CD4-positive, alpha-beta T cell (primary cell): Measurements from ENCODE around the gene PFKL. TPM values are rescaled to one million over a fixed set of nuclear protein-coding genes. Genes with fewer than 3 reads are reported as not detected.

Experiments
- ATAC-seq: fragments of 200-7000 bp; cut with Tn5 transposase; one replicate; pipeline ENCODE4 v1.10.0; 2022; ENCODE audit warnings: mild to moderate bottlenecking; ENCODE audit not compliant: poor library complexity
- CTCF ChIA-PET: fragments of 350-600 bp; sonication (Branson Sonifier 250); formaldehyde crosslinking; loops from one replicate; lab custom pipeline; 2021; ENCODE audit warnings: antibody characterized with exemption, inconsistent platforms; lab: Charles Lee
- POLR2A ChIA-PET: fragments of 350-600 bp; sonication (Branson Sonifier 250); formaldehyde crosslinking; loops from one replicate; lab custom pipeline; 2021; ENCODE audit warnings: antibody characterized with exemption, inconsistent platforms; lab: Charles Lee
- DNase-seq, 14 experiments: peaks; one replicate each; pipeline ENCODE4 v3.0.0-alpha.2; 2013 to 2020; ENCODE audit warnings: mixed read lengths in 2 of 14
- H3K27ac ChIP-seq, 2 donors: one replicate each; pipeline versions ENCODE4 v1.5.1 to v1.7.0; 2013; ENCODE audit warnings: low read length in 2 of 2, low read depth in 1 of 2, mild to moderate bottlenecking in 1 of 2
- H3K27me3 ChIP-seq, 2 experiments: 1 replicate in 1 of 2; 2 replicates in 1 of 2; pipeline versions ENCODE4 v1.6.1 to v1.7.0; 2013; ENCODE audit warnings: low read length in 2 of 2, control low read depth in 1 of 2, mild to moderate bottlenecking in 1 of 2, moderate library complexity in 1 of 2; ENCODE audit not compliant: insufficient read depth in 2 of 2, control insufficient read depth in 1 of 2
- H3K36me3 ChIP-seq: one replicate; pipeline ENCODE4 v1.6.1; 2013; ENCODE audit warnings: low read length, control low read depth; ENCODE audit not compliant: insufficient read depth
- H3K4me1 ChIP-seq: one replicate; pipeline ENCODE4 v1.6.1; 2013; ENCODE audit warnings: low read length, control low read depth; ENCODE audit not compliant: insufficient read depth
- H3K4me3 ChIP-seq: one replicate; pipeline ENCODE4 v1.5.1; 2013; ENCODE audit warnings: mild to moderate bottlenecking, low read length, moderate library complexity
- H3K9me3 ChIP-seq, 2 experiments: 1 replicate in 1 of 2; 2 replicates in 1 of 2; pipeline versions ENCODE4 v1.6.1 to v1.7.0; 2013; ENCODE audit warnings: low read length in 2 of 2, mild to moderate bottlenecking in 2 of 2, control low read depth in 1 of 2, moderate library complexity in 1 of 2; ENCODE audit not compliant: control insufficient read depth in 1 of 2, insufficient read depth in 1 of 2
- H3K27ac Mint-ChIP-seq: one replicate; pipeline ENCODE4 v1.8.0; 2020; ENCODE audit warnings: mixed read lengths
- H3K27me3 Mint-ChIP-seq: one replicate; pipeline ENCODE4 v1.8.0; 2021; ENCODE audit warnings: mixed read lengths
- H3K36me3 Mint-ChIP-seq: one replicate; pipeline ENCODE4 v1.8.0; 2021; ENCODE audit warnings: low read depth, mixed read lengths
- H3K4me1 Mint-ChIP-seq: one replicate; pipeline ENCODE4 v1.8.0; 2021; ENCODE audit warnings: low read depth, mixed read lengths
- H3K4me3 Mint-ChIP-seq: one replicate; pipeline ENCODE4 v1.8.0; 2020; ENCODE audit warnings: mild to moderate bottlenecking, mixed read lengths
- H3K9me3 Mint-ChIP-seq: one replicate; pipeline ENCODE4 v1.8.0; 2020; ENCODE audit warnings: mixed read lengths
- CTCF ChIP-seq: fragments of 200-600 bp; IDR thresholded peaks from one replicate; pipeline ENCODE4 v1.8.0; 2022; ENCODE audit warnings: antibody characterized with exemption, mild to moderate bottlenecking
- intact Hi-C, 2 experiments: fragments of 100-400 bp; cut with DNase I in 1 of 2; cut with micrococcal nuclease in 1 of 2; formaldehyde crosslinking; loops; one replicate each; pipeline versions ENCODE4 v1.15.1 to v1.9.0; 2023 to 2025; cut with DNase I, micrococcal nuclease
- total RNA-seq, 174 experiments: library from RNA in 2 of 174; stranded (reverse) in 2 of 174; gene quantifications; one replicate each; pipeline ENCODE4 v1.2.3 and lab custom pipeline; 2021 to 2026

Gene PFKL
- total RNA-seq, 2 experiments from 2014 or later, result 115 to 117 TPM

GRCh38 chr21:44332965-44333364 is 33.1 kb downstream of the PFKL start:
- H3K4me3 ChIP-seq, result no peak overlapping the region
- DNase-seq (no peak), ATAC-seq (no peak)
- no peak for TF ChIP-seq CTCF
- Mint-ChIP-seq H3K27me3 (no peaks in the 10 kb centered on the region), H3K9me3 (no peaks in the 10 kb centered on the region), H3K4me1 (peaks cover 10% of the 10 kb centered on the region), H3K27ac (no peak overlapping the region), H3K4me3 (no peak overlapping the region), H3K36me3 (peaks cover 25% of the 10 kb centered on the region)
- CTCF ChIA-PET, result no interaction called here
- H3K36me3 ChIP-seq, result peaks cover 23% of the 10 kb centered on the region
- POLR2A ChIA-PET, result no interaction called here
- H3K4me1 ChIP-seq, result peaks cover 4% of the 10 kb centered on the region
- no peaks in the 10 kb centered on the region for H3K9me3 ChIP-seq
- H3K27me3 ChIP-seq, result no peaks in the 10 kb centered on the region
- intact Hi-C loops, result loop anchor here in 1 of 2 experiments (10.0 kb wide), 4 partner anchors 248 to 1458 kb away; partner anchors contain the start of genes PTTG1IP and WDR4
- no peak overlapping the region for H3K27ac ChIP-seq

GRCh38 chr21:44333509-44334328 is 33.9 kb downstream of the PFKL start:
- Histone ChIP-seq H3K4me3 (no peak overlapping the region), H3K4me1 (peaks cover 9% of the 10 kb centered on the region), H3K9me3 (no peaks in the 10 kb centered on the region), H3K36me3 (peaks cover 23% of the 10 kb centered on the region), H3K27me3 (no peaks in the 10 kb centered on the region), H3K27ac (no peak overlapping the region)
- intact Hi-C loops, result loop anchor here in 1 of 2 experiments (10.0 kb wide), 4 partner anchors 249 to 1459 kb away; partner anchors contain the start of genes PTTG1IP and WDR4
- ChIA-PET POLR2A (no interaction called here), CTCF (no interaction called here)
- ATAC-seq, result no peak
- DNase-seq, result no peak
- Mint-ChIP-seq H3K27ac (no peak overlapping the region), H3K4me3 (no peak overlapping the region), H3K36me3 (peaks cover 25% of the 10 kb centered on the region), H3K27me3 (no peaks in the 10 kb centered on the region), H3K9me3 (no peaks in the 10 kb centered on the region), H3K4me1 (peaks cover 12% of the 10 kb centered on the region)
- no peak for TF ChIP-seq CTCF

- no peak overlapping the region for H3K27ac Mint-ChIP-seq
- CTCF ChIA-PET, result no interaction called here
These were observed 34.6 kb downstream of the PFKL start for GRCh38 chr21:44334329-44335030.

More at GRCh38 chr21:44334329-44335030, 34.6 kb downstream of the PFKL start:
- H3K4me1 ChIP-seq, result peaks cover 10% of the 10 kb centered on the region
- no peaks in the 10 kb centered on the region for H3K9me3 Mint-ChIP-seq
- peaks cover 28% of the 10 kb centered on the region for H3K36me3 Mint-ChIP-seq
- no peak for TF ChIP-seq CTCF
- H3K4me1 Mint-ChIP-seq, result peaks cover 15% of the 10 kb centered on the region
- intact Hi-C loops, result loop anchor here in 1 of 2 experiments (5.0 to 10.0 kb wide), 5 partner anchors 250 to 1460 kb away; partner anchors contain the start of genes PTTG1IP, SUMO3 and WDR4
- peaks cover 23% of the 10 kb centered on the region for H3K36me3 ChIP-seq
- H3K4me3 ChIP-seq, result no peak overlapping the region
- POLR2A ChIA-PET, result no interaction called here
- no peak for DNase-seq
- no peaks in the 10 kb centered on the region for H3K9me3 ChIP-seq
- H3K27me3 ChIP-seq, result no peaks in the 10 kb centered on the region
- ATAC-seq, result no peak
- H3K27ac ChIP-seq, result no peak overlapping the region
- H3K4me3 Mint-ChIP-seq, result no peak overlapping the region
- no peaks in the 10 kb centered on the region for H3K27me3 Mint-ChIP-seq
